Muscle of leg (tissue), 11 donors: ENCODE measurements around the gene TRAPPC6A. TPM values are rescaled to one million over a fixed set of nuclear protein-coding genes. Genes with fewer than 3 reads are reported as not detected.

Source experiments
- DNase-seq: peaks from one replicate; pipeline ENCODE4 v3.0.0; 2013
- H3K27ac ChIP-seq: one replicate; pipeline ENCODE4 v1.5.1; 2013; ENCODE audit warnings: mild to moderate bottlenecking, low read length, control low read depth
- H3K27me3 ChIP-seq: one replicate; pipeline ENCODE4 v1.6.1; 2013; ENCODE audit warnings: low read length; ENCODE audit not compliant: control insufficient read depth, insufficient read depth
- H3K36me3 ChIP-seq: one replicate; pipeline ENCODE4 v1.6.1; 2013; ENCODE audit warnings: low read length; ENCODE audit not compliant: control insufficient read depth, insufficient read depth
- H3K4me1 ChIP-seq: one replicate; pipeline ENCODE4 v1.6.1; 2013; ENCODE audit warnings: low read length; ENCODE audit not compliant: control insufficient read depth, insufficient read depth
- H3K4me3 ChIP-seq: one replicate; pipeline ENCODE4 v1.5.1; 2013; ENCODE audit warnings: low read length, control low read depth
- H3K9me3 ChIP-seq: replicated peaks from 2 replicates; pipeline ENCODE4 v1.6.1; 2013; ENCODE audit warnings: low read depth, low read length; ENCODE audit not compliant: control insufficient read depth
- WGBS: methylation state at CpG from one replicate; pipeline ENCODE4 v1.1.5; 2013; ENCODE audit warnings: missing lambda C conversion rate; ENCODE audit not compliant: insufficient coverage; 5-methylcytosine and 5-hydroxymethylcytosine counted together
- polyA plus RNA-seq, 8 donors: library from polyadenylated mRNA; unstranded; fragments of 120-200 nt; gene quantifications; one replicate each; pipeline versions ENCODE4 v1.2.1 to v1.2.3, GENCODE V29; 2013; ENCODE audit warnings: inconsistent platforms in 1 of 8, low replicate concordance in 1 of 8; ENCODE audit not compliant: insufficient read length in 8 of 8, insufficient read depth in 1 of 8
- total RNA-seq: library from RNA; stranded (reverse); fragments of 120-200 nt; gene quantifications from one replicate; pipeline ENCODE4 v1.2.4, GENCODE V29; 2013

TRAPPC6A gene
- total and polyA plus RNA-seq, 9 donors, result 18.4 to 31.6 (median 25.1) TPM

GRCh38 chr19:45164577-45165335, 13.3 kb downstream of the TRAPPC6A start:
- Histone ChIP-seq H3K4me1 (peaks cover 18% of the 10 kb centered on the region), H3K27ac (no peak overlapping the region), H3K9me3 (no peaks in the 10 kb centered on the region), H3K27me3 (peaks cover 15% of the 10 kb centered on the region), H3K4me3 (no peak overlapping the region), H3K36me3 (no peaks in the 10 kb centered on the region)
- 24% methylated on average over 23 of the region's 27 CpGs for WGBS
- no peak for DNase-seq

GRCh38 chr19:45163751-45164460, 14.1 kb downstream of the TRAPPC6A start:
- Histone ChIP-seq H3K36me3 (no peaks in the 10 kb centered on the region), H3K9me3 (no peaks in the 10 kb centered on the region), H3K27me3 (peaks cover 19% of the 10 kb centered on the region), H3K4me1 (peaks cover 18% of the 10 kb centered on the region), H3K4me3 (no peak overlapping the region), H3K27ac (no peak overlapping the region)
- WGBS, result 56% methylated on average over 7 of the region's 15 CpGs
- DNase-seq, result no peak

GRCh38 chr19:45163156-45163555, 14.9 kb downstream of the TRAPPC6A start:
- no peaks in the 10 kb centered on the region for H3K9me3 ChIP-seq
- H3K4me1 ChIP-seq, result peaks cover 18% of the 10 kb centered on the region
- H3K4me3 ChIP-seq, result no peak overlapping the region
- no peak for DNase-seq
- 72% methylated on average over 17 of the region's 17 CpGs for WGBS
- H3K27me3 ChIP-seq, result peaks cover 19% of the 10 kb centered on the region
- H3K27ac ChIP-seq, result no peak overlapping the region
- H3K36me3 ChIP-seq, result no peaks in the 10 kb centered on the region

- Histone ChIP-seq H3K36me3 (no peaks in the 10 kb centered on the region), H3K4me3 (no peak overlapping the region), H3K9me3 (no peaks in the 10 kb centered on the region), H3K4me1 (peaks cover 18% of the 10 kb centered on the region), H3K27ac (no peak overlapping the region), H3K27me3 (peaks cover 19% of the 10 kb centered on the region)
- 74% methylated on average over 5 of the region's 18 CpGs for WGBS
- no peak for DNase-seq
Measured at GRCh38 chr19:45162608-45163143, 15.4 kb downstream of the TRAPPC6A start.

- H3K9me3 ChIP-seq, result no peaks in the 10 kb centered on the region
- WGBS, result 29% methylated on average over 26 of the region's 32 CpGs
- H3K36me3 ChIP-seq, result no peaks in the 10 kb centered on the region
- H3K27ac ChIP-seq, result no peak overlapping the region
- H3K4me3 ChIP-seq, result no peak overlapping the region
- peaks cover 17% of the 10 kb centered on the region for H3K4me1 ChIP-seq
- peak; percentile 36 for DNase-seq
- peaks cover 21% of the 10 kb centered on the region for H3K27me3 ChIP-seq
Measured at GRCh38 chr19:45161738-45162607, 16.1 kb downstream of the TRAPPC6A start.

- Histone ChIP-seq H3K27me3 (peaks cover 30% of the 10 kb centered on the region), H3K9me3 (no peaks in the 10 kb centered on the region), H3K27ac (no peak within 1 kb of the TSS), H3K4me1 (peaks cover 15% of the 10 kb centered on the region), H3K36me3 (no peaks in the 10 kb centered on the region), H3K4me3 (no peak within 1 kb of the TSS)
- no peak for DNase-seq
- 41% methylated on average over 21 of the region's 29 CpGs for WGBS
Measured at GRCh38 chr19:45160870-45161737, 16.9 kb downstream of the TRAPPC6A start, which contains the start of gene NKPD1. Gene NKPD1, minus strand, starts transcription at chr19:45160982. Its CDS starts 832 bp downstream, at chr19:45160150.

- Histone ChIP-seq H3K9me3 (no peaks in the 10 kb centered on the region), H3K36me3 (no peaks in the 10 kb centered on the region), H3K4me1 (peaks cover 14% of the 10 kb centered on the region), H3K4me3 (no peak overlapping the region), H3K27me3 (peaks cover 39% of the 10 kb centered on the region), H3K27ac (no peak overlapping the region)
- 83% methylated on average over 8 of the region's 10 CpGs for WGBS
- DNase-seq, result no peak
Measured at GRCh38 chr19:45159971-45160324, 18.1 kb downstream of the TRAPPC6A start.

GRCh38 chr19:45159210-45159970, 18.6 kb downstream of the TRAPPC6A start:
- Histone ChIP-seq H3K36me3 (no peaks in the 10 kb centered on the region), H3K9me3 (no peaks in the 10 kb centered on the region), H3K4me3 (no peak overlapping the region), H3K27me3 (peaks cover 44% of the 10 kb centered on the region), H3K27ac (no peak overlapping the region), H3K4me1 (peaks cover 8% of the 10 kb centered on the region)
- WGBS, result 74% methylated on average over 8 of the region's 12 CpGs
- no peak for DNase-seq
